ENCODE measurements around the gene POLR1A.

DNA sequence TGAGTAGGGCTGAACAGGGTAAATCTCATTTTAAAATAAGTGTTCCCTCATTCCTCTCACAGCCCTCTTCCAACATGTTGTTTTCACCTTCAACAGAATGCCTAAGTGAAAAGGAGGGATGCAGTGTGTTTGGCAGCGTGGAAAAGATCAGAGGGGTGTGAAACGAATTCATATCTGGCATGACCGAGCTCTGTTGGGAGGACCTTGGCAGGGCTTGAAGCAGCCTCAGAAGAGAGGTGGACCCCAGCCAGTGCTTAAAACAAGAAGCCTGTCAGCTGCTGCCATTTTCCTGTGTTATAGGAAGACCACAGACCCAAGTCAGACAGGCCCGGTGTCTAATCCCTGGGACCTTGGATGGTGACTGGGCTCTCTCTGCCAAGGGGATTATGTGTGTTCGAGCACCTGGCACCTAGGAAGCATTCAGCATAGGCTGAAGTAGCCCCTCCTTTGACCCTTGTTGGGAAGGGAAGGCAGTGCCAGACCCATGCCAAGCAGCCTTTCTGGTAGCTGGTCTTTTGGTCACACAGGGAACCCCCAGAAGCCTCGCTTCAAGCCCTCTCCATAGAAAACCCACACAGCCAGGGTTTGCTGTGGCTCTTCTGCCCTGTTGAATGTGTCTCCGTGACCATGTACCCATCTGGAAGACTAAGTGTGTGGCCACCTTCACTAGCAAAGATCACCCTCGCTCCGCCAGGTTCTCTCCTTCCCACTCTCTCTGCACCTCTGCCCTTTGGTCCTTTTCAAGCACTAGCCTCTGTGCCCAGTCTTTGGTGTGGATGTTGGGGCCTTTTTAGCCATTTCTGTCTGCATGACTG lies 129.4 kb downstream of the POLR1A start:
- TF ChIP-seq POLR2A (IDR thresholded peaks at IDR 0.05) (no peak), EP300 (IDR thresholded peaks at IDR 0.05) (no peak)
- TF ChIP-seq, protein P1, sequence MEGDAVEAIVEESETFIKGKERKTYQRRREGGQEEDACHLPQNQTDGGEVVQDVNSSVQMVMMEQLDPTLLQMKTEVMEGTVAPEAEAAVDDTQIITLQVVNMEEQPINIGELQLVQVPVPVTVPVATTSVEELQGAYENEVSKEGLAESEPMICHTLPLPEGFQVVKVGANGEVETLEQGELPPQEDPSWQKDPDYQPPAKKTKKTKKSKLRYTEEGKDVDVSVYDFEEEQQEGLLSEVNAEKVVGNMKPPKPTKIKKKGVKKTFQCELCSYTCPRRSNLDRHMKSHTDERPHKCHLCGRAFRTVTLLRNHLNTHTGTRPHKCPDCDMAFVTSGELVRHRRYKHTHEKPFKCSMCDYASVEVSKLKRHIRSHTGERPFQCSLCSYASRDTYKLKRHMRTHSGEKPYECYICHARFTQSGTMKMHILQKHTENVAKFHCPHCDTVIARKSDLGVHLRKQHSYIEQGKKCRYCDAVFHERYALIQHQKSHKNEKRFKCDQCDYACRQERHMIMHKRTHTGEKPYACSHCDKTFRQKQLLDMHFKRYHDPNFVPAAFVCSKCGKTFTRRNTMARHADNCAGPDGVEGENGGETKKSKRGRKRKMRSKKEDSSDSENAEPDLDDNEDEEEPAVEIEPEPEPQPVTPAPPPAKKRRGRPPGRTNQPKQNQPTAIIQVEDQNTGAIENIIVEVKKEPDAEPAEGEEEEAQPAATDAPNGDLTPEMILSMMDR (IDR thresholded peaks at IDR 0.05): no peak

Measured in tibial nerve (tissue), 4 donors.